GM19238 (cell line): ENCODE measurements around the gene ABCC5.
"Not testable (repeated sequence)": the region's sequence is repeated elsewhere in the genome, so short reads cannot be mapped to it uniquely, and the experiment has no call there.

Experiments used
- DNase-seq: peaks from one replicate; pipeline ENCODE4 v3.0.0; 2011; ENCODE audit warnings: low spot score; ENCODE audit not compliant: insufficient read length

ABCC5 gene

GRCh38 chr3:183895296-183895695 is 122.4 kb downstream of the ABCC5 start:
- DNase-seq, result peak; percentile 73

DNA sequence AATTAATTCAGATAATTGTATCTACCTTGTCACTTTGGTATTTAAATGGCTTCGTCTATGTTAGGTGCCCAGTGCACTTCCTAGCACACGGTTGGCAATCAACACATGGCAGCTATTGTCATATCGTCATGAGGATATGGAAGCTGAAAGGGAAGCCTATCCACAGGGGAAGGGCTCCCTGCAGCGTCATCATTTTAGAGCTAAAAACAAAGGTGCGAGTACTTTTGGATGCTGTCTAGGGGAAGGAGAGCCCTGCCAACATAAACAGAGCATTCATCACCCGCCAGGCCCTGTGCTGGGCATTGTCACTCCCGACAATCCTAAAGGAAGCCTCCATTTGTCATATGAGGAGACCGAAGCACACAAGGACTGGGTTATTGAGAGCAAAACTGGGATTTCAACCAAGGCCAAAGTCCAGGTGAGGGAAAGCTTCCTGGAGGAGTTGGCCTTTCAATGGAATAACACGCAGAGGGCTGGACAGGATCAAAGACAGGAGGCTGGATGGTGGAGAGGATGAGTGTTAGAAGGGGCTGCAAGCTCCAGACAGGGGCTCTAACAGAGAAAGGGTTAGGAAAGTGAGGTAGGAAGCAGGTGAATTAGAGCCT is 125.0 kb downstream of the ABCC5 start:
- DNase-seq, result no peak

DNA sequence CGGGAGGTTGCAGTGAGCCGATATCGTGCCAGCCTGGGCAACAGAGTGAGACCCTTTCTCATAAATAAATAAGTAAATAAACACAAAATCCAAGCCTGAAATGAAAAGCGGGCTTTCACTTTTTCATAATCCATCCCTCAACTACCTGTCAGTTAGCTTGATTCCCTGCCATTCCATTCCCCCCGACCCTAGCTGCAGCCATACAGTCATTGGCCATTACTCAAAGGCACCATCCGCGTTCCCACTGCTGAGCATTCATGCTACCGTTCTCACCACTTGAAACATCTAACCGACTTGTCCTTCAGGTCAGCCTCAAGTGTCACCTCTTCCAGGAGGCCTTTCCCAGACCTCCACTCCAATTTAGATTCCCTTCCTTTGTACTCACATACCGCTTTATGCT is 131.9 kb downstream of the ABCC5 start:
- DNase-seq, result no peak

DNA sequence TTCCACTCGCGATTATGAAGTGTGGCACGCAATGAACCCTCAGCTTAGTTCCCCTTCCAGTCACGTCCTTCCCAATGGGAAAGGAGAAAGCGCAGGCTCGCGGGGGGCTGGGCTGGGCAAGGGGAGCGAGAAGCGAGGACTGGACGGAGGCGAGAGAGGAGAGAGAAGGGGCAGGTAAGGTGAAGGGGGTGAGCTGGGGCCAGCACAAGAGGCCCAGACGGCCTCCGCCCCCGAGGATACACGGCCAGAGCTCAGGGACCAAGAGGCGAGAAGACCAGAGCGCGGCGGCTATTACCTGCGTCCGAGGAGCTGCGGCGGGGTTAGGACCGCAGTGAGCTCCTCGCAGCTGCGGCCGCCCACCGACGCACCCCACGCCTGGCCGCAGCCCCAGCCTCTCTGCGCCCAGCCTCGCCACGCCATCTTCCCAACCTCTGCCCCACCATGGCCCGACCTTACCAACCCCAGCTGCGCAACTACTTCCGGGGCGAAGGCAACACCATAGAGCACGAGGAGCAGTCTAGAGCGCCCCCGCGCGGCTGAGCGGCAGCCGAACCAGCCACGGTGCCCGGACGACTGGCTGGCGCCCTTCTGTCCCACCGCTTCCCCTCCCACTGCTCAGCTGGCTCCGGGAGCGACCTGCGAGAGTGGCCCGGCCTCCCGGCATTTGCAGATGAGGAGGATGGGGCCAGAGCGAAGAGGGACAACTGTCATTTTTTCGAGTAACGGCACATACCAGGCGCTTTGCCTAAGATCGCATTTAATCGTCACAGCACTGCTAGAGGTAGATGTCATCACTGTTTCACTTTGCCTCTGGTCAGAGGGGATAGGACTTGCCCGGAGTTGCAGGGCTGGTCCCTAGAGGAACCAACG is 133.0 kb downstream of the ABCC5 start, which contains the start of gene PARL:
Gene PARL, minus strand, starts transcription at position 454 of the 870 bp plus-strand sequence. Its CDS starts 34 bp downstream, at position 420.
- DNase-seq, result peak; percentile 92

DNA sequence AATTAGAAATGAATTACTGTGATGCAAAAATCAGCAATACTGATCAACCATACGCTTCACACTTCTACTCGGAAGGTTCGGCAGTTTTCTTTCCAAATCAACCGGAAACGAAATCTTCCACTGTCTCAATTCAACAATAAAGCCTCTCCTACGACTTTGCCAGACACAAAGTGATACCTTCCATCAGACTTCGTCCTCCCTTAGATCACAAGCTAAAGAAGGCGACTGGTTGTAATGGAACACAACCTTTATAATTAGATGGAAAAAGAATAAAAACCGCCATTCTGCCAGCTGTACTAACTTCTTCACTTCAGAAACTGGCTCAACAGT is 133.6 kb downstream of the ABCC5 start:
- DNase-seq, result no peak

DNA sequence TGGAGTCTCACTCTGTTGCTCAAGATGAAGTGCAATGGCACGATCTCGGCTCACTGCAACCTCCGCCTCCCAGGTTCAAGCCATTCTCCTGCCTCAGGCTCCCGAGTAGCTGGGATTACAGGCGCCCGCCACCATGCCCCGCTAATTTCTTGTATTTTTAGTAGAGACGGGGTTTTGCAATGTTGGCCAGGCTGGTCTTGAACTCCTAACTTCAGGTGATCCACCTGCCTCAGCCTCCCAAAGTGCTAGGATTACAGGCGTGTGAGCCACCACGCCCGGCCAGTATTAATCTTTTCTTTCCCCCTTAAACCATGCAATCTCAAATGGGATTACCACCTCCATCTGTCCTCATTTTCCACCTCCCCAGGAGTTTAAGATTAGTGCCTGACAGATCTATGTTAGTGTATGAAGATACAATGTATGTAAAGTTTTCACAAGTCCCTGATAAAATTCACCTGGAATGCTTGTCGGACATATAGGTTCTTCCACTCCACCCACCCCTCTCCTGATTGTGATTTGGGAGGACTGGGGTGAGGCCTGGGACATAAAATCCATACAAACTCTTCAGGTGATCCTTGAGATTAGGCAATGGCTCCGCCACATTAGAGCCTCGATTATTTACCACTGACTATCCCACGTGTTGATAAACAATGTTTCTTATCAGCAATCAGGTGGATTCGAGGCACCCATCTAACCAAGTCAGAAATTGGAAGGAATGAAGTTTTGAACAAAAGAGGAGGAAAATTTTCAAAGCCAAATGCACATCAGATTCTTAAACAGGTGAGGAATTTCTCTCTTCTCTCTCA is 134.2 kb downstream of the ABCC5 start:
- DNase-seq, result no peak

- no peak for DNase-seq
Observed at GRCh38 chr3:183880121-183880520, 137.6 kb downstream of the ABCC5 start.

DNA sequence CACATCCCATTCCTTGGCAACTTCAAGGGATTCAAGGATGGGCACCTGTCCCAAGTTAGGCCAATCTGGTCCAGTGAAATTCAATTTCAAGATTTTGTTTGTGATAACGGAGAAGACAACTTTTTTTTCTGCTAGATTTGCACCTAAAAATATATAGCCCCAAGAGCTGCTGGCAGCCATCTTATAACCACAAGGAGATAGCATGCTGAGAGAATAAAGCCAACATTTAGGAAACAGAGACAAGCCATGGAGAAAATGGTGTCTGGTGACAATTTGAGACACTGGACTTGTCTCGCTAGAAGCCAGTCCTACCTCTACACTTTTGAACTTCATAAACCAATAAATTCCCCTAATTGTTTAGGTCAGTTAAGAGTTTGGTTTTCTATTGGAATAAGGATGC is 138.4 kb downstream of the ABCC5 start:
- no peak for DNase-seq

- DNase-seq, result no peak
Observed at GRCh38 chr3:183878071-183878470, 139.6 kb downstream of the ABCC5 start.

DNA sequence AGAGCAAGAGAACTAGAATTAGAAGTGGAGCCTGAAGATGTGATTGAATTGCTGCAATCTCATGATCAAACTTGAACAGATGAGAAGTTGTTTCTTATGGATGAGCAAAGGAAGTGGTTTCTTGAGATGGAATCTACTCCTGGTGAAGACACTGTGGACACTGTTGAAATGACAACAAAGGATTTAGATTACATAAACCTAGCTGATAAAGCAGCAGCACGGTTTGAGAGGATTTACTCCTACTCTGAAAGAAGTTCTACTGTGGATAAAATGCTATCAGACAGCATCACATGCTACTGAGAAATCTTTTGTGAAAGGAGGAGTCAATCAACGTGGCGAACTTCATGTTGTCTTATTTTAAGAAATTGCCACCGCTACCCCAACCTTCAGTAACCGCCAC is 140.5 kb downstream of the ABCC5 start:
- not testable (repeated sequence) for DNase-seq

DNA sequence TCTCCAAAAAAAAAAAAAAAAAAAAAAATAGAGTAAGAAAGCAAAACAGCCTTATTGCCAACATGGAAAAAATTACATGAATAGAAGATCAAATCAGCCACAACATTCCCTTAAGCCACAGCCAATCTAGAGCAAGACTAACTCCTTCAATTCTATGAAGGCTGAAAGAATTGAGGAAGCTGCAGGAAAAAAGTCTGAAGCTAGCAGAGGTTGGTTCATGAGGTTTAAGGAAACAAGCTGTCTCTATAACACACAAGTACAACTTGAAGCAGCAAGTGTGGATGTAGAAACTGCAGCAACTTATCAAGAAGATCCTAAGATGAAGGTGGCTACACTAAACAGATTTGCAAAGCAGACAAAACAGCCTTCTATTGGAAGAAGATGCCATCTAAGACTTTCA is 142.3 kb downstream of the ABCC5 start:
- DNase-seq, result no peak

DNA sequence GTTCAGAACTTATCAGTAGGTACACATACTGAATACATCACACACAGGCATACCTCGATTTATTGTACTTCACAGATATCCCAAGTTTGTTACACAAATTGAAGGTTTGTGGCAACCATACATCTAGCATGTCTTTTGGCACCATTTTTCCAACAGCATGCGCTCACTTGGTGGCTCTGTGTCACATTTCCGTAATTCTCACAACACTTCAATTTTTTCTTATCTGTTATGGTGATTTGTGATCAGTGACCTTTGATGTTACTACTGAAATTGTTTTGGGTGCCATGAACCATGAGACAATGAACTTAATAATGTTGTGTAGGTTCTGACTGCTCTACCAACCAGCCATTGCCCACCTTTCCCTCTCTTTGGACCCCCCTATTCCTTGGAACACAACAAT is 143.8 kb downstream of the ABCC5 start:
- no peak for DNase-seq

- DNase-seq, result no peak
Observed at GRCh38 chr3:183871541-183871940, 146.1 kb downstream of the ABCC5 start.

GRCh38 chr3:183870563-183870962 is 147.1 kb downstream of the ABCC5 start:
- DNase-seq, result no peak
